Vein endothelial cell (primary cell): ENCODE data around the gene SLC39A3. TPM values are rescaled to one million over a fixed set of nuclear protein-coding genes. Genes with fewer than 3 reads are reported as not detected.

Experiments used
- total RNA-seq: library from RNA; depleted of rRNA; stranded (reverse); fragments of >200 nt; gene quantifications from 2 replicates; pipeline ENCODE4 v1.2.3, GENCODE V29; 2012

SLC39A3 gene, protein sequence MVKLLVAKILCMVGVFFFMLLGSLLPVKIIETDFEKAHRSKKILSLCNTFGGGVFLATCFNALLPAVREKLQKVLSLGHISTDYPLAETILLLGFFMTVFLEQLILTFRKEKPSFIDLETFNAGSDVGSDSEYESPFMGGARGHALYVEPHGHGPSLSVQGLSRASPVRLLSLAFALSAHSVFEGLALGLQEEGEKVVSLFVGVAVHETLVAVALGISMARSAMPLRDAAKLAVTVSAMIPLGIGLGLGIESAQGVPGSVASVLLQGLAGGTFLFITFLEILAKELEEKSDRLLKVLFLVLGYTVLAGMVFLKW
- 25.6 and 31.7 TPM in 2 replicates for total RNA-seq

DNA sequence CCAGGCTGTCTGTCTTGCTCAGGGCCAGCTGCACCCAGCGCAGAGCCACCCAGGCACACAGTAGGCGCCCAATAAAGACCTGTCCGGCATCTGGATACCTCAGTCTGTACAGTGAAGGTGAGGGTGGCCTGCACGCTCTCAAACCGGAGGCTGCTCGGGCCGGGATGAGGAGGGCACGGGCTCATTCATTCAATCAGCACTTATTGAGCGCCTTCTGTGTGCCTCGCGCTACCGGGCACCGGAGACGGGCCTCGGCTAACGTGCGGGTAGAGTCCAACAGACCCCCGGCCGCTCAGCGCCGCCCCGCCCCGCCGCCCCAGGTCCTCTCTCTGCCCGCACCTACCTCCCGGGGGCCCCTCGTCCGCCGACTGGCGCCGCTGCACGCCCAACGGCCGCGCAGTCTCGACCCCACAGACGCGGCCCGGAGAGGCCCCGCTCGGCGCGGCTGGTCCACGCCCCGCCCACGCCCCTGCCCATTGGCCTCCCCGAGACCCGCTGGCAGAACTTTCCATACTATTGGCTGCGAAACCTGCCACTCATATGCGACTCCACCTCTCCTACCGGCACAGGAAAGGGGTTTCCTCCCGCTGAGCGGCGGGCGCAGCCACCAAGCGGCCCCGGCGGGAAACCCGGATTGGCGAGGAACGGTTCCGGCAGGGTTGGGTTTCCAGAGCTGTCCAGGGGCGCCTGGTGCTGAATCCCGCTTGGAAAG is at the start of gene SLC39A3:
SLC39A3 (minus strand) TSS at position 416 of the 712 bp plus-strand sequence. CDS start 2,760 bp downstream, outside the sequence.

DNA sequence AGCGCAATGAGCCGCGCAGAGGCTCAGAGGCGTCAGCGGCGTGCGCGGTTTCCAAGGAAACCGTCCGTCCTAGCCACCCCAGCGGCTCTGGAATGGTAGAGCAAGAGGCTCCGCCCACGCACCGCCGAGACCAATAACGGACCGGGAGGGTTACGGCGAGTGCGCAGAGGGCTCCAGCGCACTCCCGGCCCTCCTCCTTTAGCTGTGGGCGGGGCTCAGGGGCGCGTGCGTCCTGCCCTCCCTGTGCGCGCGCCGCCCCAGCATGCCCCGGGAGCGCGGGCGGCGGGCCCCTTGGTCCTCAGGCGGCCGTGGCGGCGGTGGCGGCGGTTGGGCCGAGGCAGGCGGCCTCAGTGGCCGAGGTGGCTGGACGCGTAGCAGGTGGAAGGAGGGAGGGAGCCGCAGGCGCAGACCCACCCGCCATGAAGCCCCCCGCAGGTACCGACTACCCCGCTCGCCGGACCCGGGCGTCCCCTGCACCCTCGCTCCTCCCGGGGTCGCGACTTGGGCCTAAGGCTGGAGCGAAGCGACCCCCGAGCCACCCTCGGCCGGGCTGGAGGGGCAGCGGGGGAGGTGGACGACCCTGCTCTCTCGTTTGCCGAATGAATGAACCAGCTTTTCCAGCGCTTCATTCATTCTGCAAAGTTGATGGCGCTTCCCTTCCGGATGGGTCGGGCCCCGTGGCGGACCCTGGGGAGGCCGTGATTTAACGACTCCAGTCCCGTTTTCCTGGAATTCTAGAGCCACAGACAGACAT is 45.6 kb upstream of the SLC39A3 start, which contains the start of gene THOP1:
THOP1 (plus strand) TSS at position 260 of the 754 bp plus-strand sequence; CDS start at position 420, 160 bp downstream.

DNA sequence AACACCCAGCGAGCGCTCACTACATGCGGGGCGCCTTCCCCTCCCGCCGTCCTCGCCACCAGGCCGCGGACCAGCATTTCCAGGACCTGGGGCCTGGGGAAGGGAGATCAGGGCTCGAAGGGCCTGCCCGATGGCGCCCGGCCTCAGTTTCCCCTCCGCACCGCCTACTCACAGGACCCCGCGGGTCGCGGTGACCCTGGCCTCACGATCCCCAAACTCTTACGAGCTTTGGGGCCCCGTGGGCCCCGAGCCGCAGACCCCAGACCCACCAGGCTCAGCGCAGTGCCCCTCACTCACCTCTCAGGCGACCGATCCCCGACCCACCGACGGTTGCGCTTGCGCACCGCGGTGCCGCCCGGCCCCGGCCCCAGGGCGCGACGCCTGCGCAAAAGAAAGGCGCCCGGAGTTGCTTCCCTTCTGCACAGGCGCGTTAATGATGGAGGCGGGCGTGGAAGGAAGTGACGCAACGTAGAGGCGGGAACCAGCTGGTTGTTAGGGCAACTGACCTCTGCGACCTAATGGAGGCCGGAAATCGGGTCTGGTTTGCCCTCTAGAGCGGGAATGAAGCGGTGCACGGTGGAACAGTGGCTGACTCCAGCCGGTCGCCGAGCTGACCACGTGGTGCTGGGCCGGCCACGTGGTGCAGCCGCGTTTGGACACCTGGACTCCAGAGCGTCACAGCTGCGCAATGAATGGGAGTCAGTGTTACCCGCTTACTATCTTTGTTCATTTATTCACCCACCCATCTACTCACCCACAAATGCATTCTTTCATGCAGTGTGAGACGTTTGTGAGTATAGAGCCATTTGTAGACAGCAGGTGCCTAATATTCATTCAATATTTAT is 43.3 kb upstream of the SLC39A3 start, which contains the start of gene SGTA:
SGTA (minus strand) TSS at position 338 of the 845 bp plus-strand sequence. CDS start 14,205 bp downstream, outside the sequence.

DNA sequence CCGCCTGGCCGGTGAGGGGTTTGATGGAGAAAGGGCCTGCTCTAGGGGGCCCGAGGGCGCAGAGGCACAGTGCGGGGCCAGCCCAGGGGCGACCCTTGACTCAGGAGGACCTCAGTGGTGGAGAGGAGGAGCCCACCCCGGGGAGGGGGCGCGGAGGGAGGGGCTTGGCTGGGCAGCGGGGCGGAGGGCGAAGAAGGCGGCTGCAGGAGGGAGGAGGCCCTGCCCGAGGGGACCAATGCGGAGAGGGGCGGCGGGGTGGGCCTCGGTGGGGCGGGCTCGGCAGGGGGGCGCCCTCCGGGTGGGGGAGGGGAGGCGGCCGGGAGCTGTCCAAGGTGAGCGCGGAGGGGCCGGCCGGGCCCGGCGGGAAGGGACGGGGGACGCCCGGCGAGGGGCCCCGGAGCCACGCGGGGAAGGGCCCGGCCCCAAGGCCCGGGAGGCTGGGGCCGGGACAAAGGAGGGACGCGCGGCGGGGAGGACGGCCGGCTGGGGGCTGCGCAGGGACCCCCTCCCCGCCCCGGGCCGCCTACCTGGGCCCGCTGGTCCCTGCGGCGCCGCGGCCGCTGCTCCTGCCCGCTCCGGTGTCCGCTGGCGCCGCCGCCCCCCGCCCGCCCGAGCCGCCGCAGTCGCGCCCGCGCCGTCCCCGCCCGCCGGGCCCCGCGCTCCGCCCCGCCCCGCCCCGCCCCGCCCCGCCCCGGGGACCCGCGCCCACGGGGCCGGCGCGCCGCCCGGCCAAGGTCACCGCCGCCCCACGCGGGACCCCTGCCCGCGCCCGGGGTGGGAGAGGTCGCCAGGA is 18.8 kb downstream of the SLC39A3 start, which contains the start of gene DIRAS1:
DIRAS1 (minus strand) TSS at position 596 of the 793 bp plus-strand sequence. CDS start 3,566 bp downstream, outside the sequence.

DNA sequence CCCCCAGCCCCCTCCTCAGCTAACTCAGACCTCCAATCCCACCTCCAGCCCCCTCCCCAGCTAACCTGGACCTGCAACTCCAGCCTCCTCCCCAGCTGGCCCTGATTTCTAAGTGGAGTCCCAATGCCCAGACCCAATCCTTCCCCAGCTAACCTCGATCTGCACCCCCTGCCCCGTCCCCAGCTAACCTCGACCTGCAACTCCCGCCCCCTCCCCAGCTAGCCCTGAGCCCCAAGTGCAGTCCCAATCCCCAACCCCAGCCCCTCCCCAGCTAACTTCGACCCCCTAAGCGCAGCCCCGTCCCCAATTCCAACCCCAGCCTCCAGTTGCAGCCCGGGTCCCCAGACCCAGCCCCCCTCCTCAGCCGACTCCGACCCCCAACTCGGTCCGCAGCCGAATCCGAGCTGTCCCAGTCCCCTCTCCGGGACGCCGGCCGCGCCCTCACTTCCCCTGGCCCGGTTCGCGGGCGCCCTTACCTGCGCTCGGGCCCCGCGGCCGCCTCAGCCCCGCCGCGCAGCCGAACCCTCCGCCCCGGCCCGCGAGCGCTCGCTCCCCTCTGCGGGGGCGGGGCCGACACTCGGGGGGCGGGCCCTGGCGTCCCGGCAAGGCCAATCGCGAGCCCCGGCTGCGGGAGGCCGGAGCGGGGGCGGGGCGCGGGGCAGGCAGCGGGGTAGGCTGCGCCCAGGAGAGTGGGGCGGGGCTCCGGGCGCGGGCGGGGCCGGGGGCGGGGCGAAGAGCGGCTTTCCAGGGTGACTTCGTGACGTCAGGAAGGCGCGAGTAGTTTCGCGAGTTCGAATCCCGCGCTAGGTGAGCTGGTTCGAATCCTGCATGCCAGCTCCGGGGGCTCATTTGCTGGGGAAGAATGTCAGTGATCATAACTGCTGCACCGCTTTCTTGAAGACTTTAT is 37.4 kb downstream of the SLC39A3 start, which contains the start of gene GNG7:
GNG7 (minus strand) TSS at position 525 of the 907 bp plus-strand sequence. CDS start 182,006 bp downstream, outside the sequence.

Other genes with a start within 250 kb of the SLC39A3 start
- gene GNG7, start 37.3 kb downstream of the SLC39A3 start, total RNA-seq = 0.48 and 0.98 TPM in 2 replicates
- gene DIRAS1, start 18.6 kb downstream of the SLC39A3 start, total RNA-seq = 0.29 TPM in 1 of 2 replicates, not detected in the other
- 75.9 and 86.6 TPM in 2 replicates for gene SGTA, start 43.3 kb upstream of the SLC39A3 start, total RNA-seq
- 116 and 130 TPM in 2 replicates for gene THOP1, start 45.5 kb upstream of the SLC39A3 start, total RNA-seq
- gene ZNF554, start 79.9 kb upstream of the SLC39A3 start, total RNA-seq = 2.0 and 4.2 TPM in 2 replicates
- gene ZNF555, start 101.5 kb upstream of the SLC39A3 start, total RNA-seq = 5.6 and 6.6 TPM in 2 replicates
- gene ZNF556, start 127.3 kb upstream of the SLC39A3 start, total RNA-seq = under 0.01 TPM in 1 of 2 replicates, not detected in the other
- 3.9 and 5.5 TPM in 2 replicates for gene ZNF57, start 160.9 kb upstream of the SLC39A3 start, total RNA-seq
- gene ZNF77, start 205.0 kb upstream of the SLC39A3 start, total RNA-seq = 5.2 and 6.2 TPM in 2 replicates
- 1.1 and 1.6 TPM in 2 replicates for gene TLE6, start 237.5 kb upstream of the SLC39A3 start, total RNA-seq